IMR-90 (cell line): ENCODE results near the gene ZNF44. TPM values are rescaled to one million over a fixed set of nuclear protein-coding genes. Genes with fewer than 3 reads are reported as not detected.

Source experiments
- ATAC-seq: fragments of 200-7000 bp; cut with Tn5 transposase; 2 replicates; pipeline ENCODE4 v1.9.1; 2020; ENCODE audit warnings: low read depth, mild to moderate bottlenecking, moderate library complexity
- BruUV-seq: library from RNA; stranded (reverse); fragments of 400-500 nt; replicated peaks from 2 replicates; lab custom pipeline; 2021; lab: Mats Ljungman, UMichigan
- CTCF ChIA-PET: fragments of 300-600 bp; formaldehyde crosslinking; extraction: SDS; loops from one replicate; lab custom pipeline; 2021; ENCODE audit warnings: antibody characterized with exemption; lab: Yijun Ruan, JAX
- POLR2A ChIA-PET: fragments of 300-600 bp; sonication (Branson Sonifier 250); formaldehyde crosslinking; loops from one replicate; lab custom pipeline; 2022; ENCODE audit warnings: antibody characterized with exemption; ENCODE audit not compliant: unreplicated experiment; lab: Charles Lee
- DNase-seq: peaks from one replicate; pipeline ENCODE4 v3.0.0; 2013
- H2AFZ ChIP-seq: replicated peaks from 2 replicates; pipeline ENCODE3; 2013; ENCODE audit warnings: low read length, mild to moderate bottlenecking; ENCODE audit not compliant: poor library complexity
- H2AK5ac ChIP-seq: 2 replicates; pipeline ENCODE4 v1.6.1; 2013; ENCODE audit warnings: low read depth, low read length, inconsistent platforms
- H2AK9ac ChIP-seq: replicated peaks from 2 replicates; pipeline ENCODE3; 2013; ENCODE audit warnings: mild to moderate bottlenecking, low read depth, low read length, moderate library complexity; ENCODE audit not compliant: poor library complexity
- H2BK120ac ChIP-seq: 2 replicates; pipeline ENCODE4 v1.6.1; 2013; ENCODE audit warnings: low read depth, low read length, inconsistent platforms
- H2BK15ac ChIP-seq: 3 replicates; pipeline ENCODE4 v1.6.1; 2013; ENCODE audit warnings: low read depth, low read length, inconsistent platforms
- H2BK20ac ChIP-seq: 2 replicates; pipeline ENCODE4 v1.6.1; 2013; ENCODE audit warnings: low read depth, mild to moderate bottlenecking, inconsistent platforms, low read length, moderate library complexity
- H2BK5ac ChIP-seq: 2 replicates; pipeline ENCODE4 v1.6.1; 2013; ENCODE audit warnings: mild to moderate bottlenecking, low read depth, low read length, inconsistent platforms; ENCODE audit not compliant: poor library complexity, severe bottlenecking
- H3K14ac ChIP-seq: replicated peaks from 2 replicates; pipeline ENCODE4 v1.6.1; 2013; ENCODE audit warnings: low read depth, low read length, inconsistent platforms
- H3K18ac ChIP-seq: 2 replicates; pipeline ENCODE4 v1.6.1; 2013; ENCODE audit warnings: low read depth, low read length, control low read depth
- H3K23ac ChIP-seq: 2 replicates; pipeline ENCODE4 v1.6.1; 2013; ENCODE audit warnings: low read depth, low read length, inconsistent platforms
- H3K27ac ChIP-seq: 2 replicates; pipeline ENCODE4 v1.5.1; 2013; ENCODE audit warnings: mild to moderate bottlenecking, control low read depth, low read length; ENCODE audit not compliant: insufficient read depth
- H3K27me3 ChIP-seq: 2 replicates; pipeline ENCODE4 v1.6.1; 2013; ENCODE audit warnings: low read length; ENCODE audit not compliant: control insufficient read depth, insufficient read depth
- H3K36me3 ChIP-seq: 2 replicates; pipeline ENCODE4 v1.6.1; 2013; ENCODE audit warnings: low read length, mixed read lengths; ENCODE audit not compliant: control insufficient read depth, insufficient read depth
- H3K4ac ChIP-seq: 2 replicates; pipeline ENCODE4 v1.6.1; 2013; ENCODE audit warnings: low read depth, low read length, inconsistent platforms
- H3K4me1 ChIP-seq: 2 replicates; pipeline ENCODE4 v1.6.1; 2013; ENCODE audit warnings: low read length, mixed read lengths; ENCODE audit not compliant: control insufficient read depth, insufficient read depth
- H3K4me2 ChIP-seq: 2 replicates; pipeline ENCODE4 v1.6.1; 2013; ENCODE audit warnings: low read depth, mild to moderate bottlenecking, control low read depth, low read length, moderate library complexity
- H3K4me3 ChIP-seq: 2 replicates; pipeline ENCODE4 v1.5.1; 2013; ENCODE audit warnings: low read depth, mild to moderate bottlenecking, control low read depth, low read length, moderate library complexity; ENCODE audit not compliant: insufficient read depth
- H3K56ac ChIP-seq: 2 replicates; pipeline ENCODE4 v1.6.1; 2013; ENCODE audit warnings: low read length, inconsistent platforms; ENCODE audit not compliant: insufficient read depth; ENCODE audit errors: extremely low read depth
- H3K79me1 ChIP-seq, 2 experiments: 2 replicates each; pipeline ENCODE4 v1.6.1; 2013; ENCODE audit warnings: low read length in 2 of 2, inconsistent platforms in 1 of 2, low read depth in 1 of 2
- H3K9ac ChIP-seq: 2 replicates; pipeline ENCODE4 v1.6.1; 2013; ENCODE audit warnings: low read depth, low read length, control low read depth
- H3K9me1 ChIP-seq: 2 replicates; pipeline ENCODE4 v1.6.1; 2013; ENCODE audit warnings: low read length, inconsistent platforms; ENCODE audit not compliant: insufficient read depth
- H3K9me3 ChIP-seq: 2 replicates; pipeline ENCODE4 v1.6.1; 2013; ENCODE audit warnings: low read length; ENCODE audit not compliant: control insufficient read depth, insufficient read depth
- H4K20me1 ChIP-seq: 2 replicates; pipeline ENCODE4 v1.6.1; 2013; ENCODE audit warnings: low read length, inconsistent platforms; ENCODE audit not compliant: insufficient read depth
- H4K5ac ChIP-seq: 2 replicates; pipeline ENCODE4 v1.6.1; 2013; ENCODE audit warnings: mild to moderate bottlenecking, low read depth, low read length, control low read depth
- H4K8ac ChIP-seq, 2 experiments: 2 replicates each; pipeline ENCODE4 v1.6.1; 2013; ENCODE audit warnings: low read depth in 2 of 2, low read length in 2 of 2, control low read depth in 1 of 2, inconsistent platforms in 1 of 2
- H4K91ac ChIP-seq: 2 replicates; pipeline ENCODE4 v1.6.1; 2013; ENCODE audit warnings: low read depth, low read length, inconsistent platforms; ENCODE audit not compliant: insufficient read depth
- CEBPB ChIP-seq: IDR thresholded peaks from 2 replicates; pipeline ENCODE4 v1.6.1; 2012; ENCODE audit warnings: low read depth, low read length, improper control_type of control experiment
- CHD1 ChIP-seq: IDR thresholded peaks from 2 replicates; pipeline ENCODE4 v1.6.1; 2012; ENCODE audit warnings: low read depth, low read length, improper control_type of control experiment
- FOS ChIP-seq: fragments of 150-350 bp; IDR thresholded peaks from 2 replicates; pipeline ENCODE4 v1.6.1; 2016; ENCODE audit warnings: low read depth, low read length
- MAFK ChIP-seq: IDR thresholded peaks from 2 replicates; pipeline ENCODE4 v1.6.1; 2012; ENCODE audit warnings: low read depth, low read length, improper control_type of control experiment
- MAZ ChIP-seq: IDR thresholded peaks from 2 replicates; pipeline ENCODE4 v1.6.1; 2012; ENCODE audit warnings: low read depth, mild to moderate bottlenecking, low read length, improper control_type of control experiment, moderate library complexity, borderline replicate concordance
- MXI1 ChIP-seq: IDR thresholded peaks from 2 replicates; pipeline ENCODE4 v1.6.1; 2012; ENCODE audit warnings: low read depth, mild to moderate bottlenecking, low read length, moderate library complexity, borderline replicate concordance
- NFE2L2 ChIP-seq: fragments of 150-350 bp; IDR thresholded peaks from 2 replicates; pipeline ENCODE4 v1.6.1; 2016; ENCODE audit warnings: low read depth, mild to moderate bottlenecking, low read length
- POLR2A ChIP-seq: IDR thresholded peaks from 2 replicates; pipeline ENCODE4 v1.6.1; 2012; ENCODE audit warnings: mild to moderate bottlenecking, low read depth, low read length
- RAD21 ChIP-seq: IDR thresholded peaks from 2 replicates; pipeline ENCODE4 v1.6.1; 2012; ENCODE audit warnings: low read length, improper control_type of control experiment
- RCOR1 ChIP-seq: IDR thresholded peaks from 2 replicates; pipeline ENCODE4 v1.6.1; 2012; ENCODE audit warnings: mild to moderate bottlenecking, low read length, improper control_type of control experiment; ENCODE audit not compliant: insufficient replicate concordance
- RFX5 ChIP-seq: IDR thresholded peaks from 2 replicates; pipeline ENCODE4 v1.8.0; 2012; ENCODE audit warnings: low read depth, mild to moderate bottlenecking, low read length, moderate library complexity
- WGBS, 2 experiments: methylation state at CpG; one replicate each; pipeline versions ENCODE4 v1.1.5 to v1.1.7; 2013; ENCODE audit warnings: missing lambda C conversion rate in 2 of 2; ENCODE audit not compliant: insufficient read length in 1 of 2; ENCODE audit errors: extremely low coverage in 2 of 2; 5-methylcytosine and 5-hydroxymethylcytosine counted together
- dilution Hi-C: fragments of 300-500 bp; cut with HindIII; formaldehyde crosslinking; loops from one replicate; pipeline ENCODE4 v1.14.3; 2018; ENCODE audit warnings: low sequenced_read_pairs; ENCODE audit not compliant: unreplicated experiment
- in situ Hi-C: fragments of 300-500 bp; cut with MboI; formaldehyde crosslinking; loops from 3 replicates; pipeline ENCODE4 v1.14.3; 2019; ENCODE audit warnings: low sequenced_read_pairs, inconsistent platforms, mixed read lengths
- intact Hi-C: fragments of 100-400 bp; cut with micrococcal nuclease; formaldehyde crosslinking; loops from 2 replicates; pipeline ENCODE4 v1.10.0; 2022
- polyA plus RNA-seq, 3 experiments: library from polyadenylated mRNA; depleted of rRNA; stranded (reverse); fragments of >200 nt; gene quantifications; 2 replicates each; pipeline ENCODE4 v1.2.3, GENCODE V29; 2012; ENCODE audit warnings: low replicate concordance in 1 of 3
- total RNA-seq: library from RNA; depleted of rRNA; stranded (reverse); fragments of >200 nt; gene quantifications from 2 replicates; pipeline ENCODE4 v1.2.3, GENCODE V29; 2012
- TF ChIP-seq, protein P1 (sequence below): conservative IDR thresholded peaks from 2 replicates; pipeline ENCODE4 v1.5.1; 2012; ENCODE audit warnings: mild to moderate bottlenecking, low read depth, low read length, improper control_type of control experiment
- TF ChIP-seq, protein P2 (sequence below): fragments of 150-350 bp; IDR thresholded peaks from 2 replicates; pipeline ENCODE4 v1.6.1; 2016; ENCODE audit warnings: low read depth, mild to moderate bottlenecking, low read length, moderate library complexity, borderline replicate concordance
- TF ChIP-seq, protein P3 (sequence below): fragments of 150-350 bp; IDR thresholded peaks from 2 replicates; pipeline ENCODE4 v1.6.1; 2017; ENCODE audit warnings: mild to moderate bottlenecking, antibody characterized with exemption, low read length, low read depth

ZNF44 gene
- total and polyA plus RNA-seq, 2 of the 4 experiments (the other 2 are of a cell fraction): 3.5 to 6.6 TPM

DNA sequence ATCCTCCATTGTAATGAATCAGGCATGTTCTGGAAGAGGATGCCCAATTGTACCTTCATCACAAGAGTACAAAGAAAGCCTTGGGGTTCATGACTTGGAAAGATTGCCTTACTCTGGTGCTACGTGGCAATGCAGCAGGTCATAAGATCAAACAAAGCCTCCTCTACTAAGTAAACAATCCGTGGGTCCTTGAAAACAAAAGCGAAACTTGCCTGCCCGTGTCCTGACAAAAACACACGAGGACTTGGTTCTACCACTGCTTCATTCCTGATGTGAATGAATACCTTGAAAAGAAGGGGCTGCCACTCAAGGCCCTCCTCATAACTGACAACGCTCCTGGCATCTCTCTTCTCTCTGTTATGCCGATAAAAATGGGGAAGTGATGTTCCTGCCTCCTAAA is 19.9 kb upstream of the ZNF44 start:
- intact Hi-C loops: no loop called here
- Histone ChIP-seq H3K9me1 (no peaks in the 10 kb centered on the region), H3K14ac (peak overlapping the region; percentile 30; the same call in 1 of the 2 replicates), H3K18ac (no peak overlapping the region), H3K36me3 (peaks cover 10% of the 10 kb centered on the region), H3K4ac (no peak overlapping the region), H3K79me1 (no peaks in the 10 kb centered on the region), H2BK20ac (no peak overlapping the region), H2BK120ac (no peak overlapping the region), H2AFZ (no peak overlapping the region), H4K8ac (no peak overlapping the region), H3K27me3 (no peaks in the 10 kb centered on the region), H2BK15ac (no peak overlapping the region), H3K4me3 (peak overlapping the region; percentile 25; the same call in 1 of the 2 replicates), H3K4me2 (peak overlapping the region; percentile 86), H4K5ac (no peak overlapping the region), H2BK5ac (no peak overlapping the region), H4K20me1 (no peaks in the 10 kb centered on the region), H3K9ac (no peak overlapping the region), H3K9me3 (peaks cover 21% of the 10 kb centered on the region), H3K4me1 (no peaks in the 10 kb centered on the region), H2AK5ac (no peak overlapping the region), H2AK9ac (peak overlapping the region; percentile 40), H3K27ac (no peak overlapping the region), H3K56ac (no peak overlapping the region), H4K91ac (no peak overlapping the region), H3K23ac (no peak overlapping the region)
- TF ChIP-seq, protein P1, sequence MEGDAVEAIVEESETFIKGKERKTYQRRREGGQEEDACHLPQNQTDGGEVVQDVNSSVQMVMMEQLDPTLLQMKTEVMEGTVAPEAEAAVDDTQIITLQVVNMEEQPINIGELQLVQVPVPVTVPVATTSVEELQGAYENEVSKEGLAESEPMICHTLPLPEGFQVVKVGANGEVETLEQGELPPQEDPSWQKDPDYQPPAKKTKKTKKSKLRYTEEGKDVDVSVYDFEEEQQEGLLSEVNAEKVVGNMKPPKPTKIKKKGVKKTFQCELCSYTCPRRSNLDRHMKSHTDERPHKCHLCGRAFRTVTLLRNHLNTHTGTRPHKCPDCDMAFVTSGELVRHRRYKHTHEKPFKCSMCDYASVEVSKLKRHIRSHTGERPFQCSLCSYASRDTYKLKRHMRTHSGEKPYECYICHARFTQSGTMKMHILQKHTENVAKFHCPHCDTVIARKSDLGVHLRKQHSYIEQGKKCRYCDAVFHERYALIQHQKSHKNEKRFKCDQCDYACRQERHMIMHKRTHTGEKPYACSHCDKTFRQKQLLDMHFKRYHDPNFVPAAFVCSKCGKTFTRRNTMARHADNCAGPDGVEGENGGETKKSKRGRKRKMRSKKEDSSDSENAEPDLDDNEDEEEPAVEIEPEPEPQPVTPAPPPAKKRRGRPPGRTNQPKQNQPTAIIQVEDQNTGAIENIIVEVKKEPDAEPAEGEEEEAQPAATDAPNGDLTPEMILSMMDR: no peak
- no peak for TF ChIP-seq NFE2L2
- no peak for TF ChIP-seq MAZ
- no peak for TF ChIP-seq RAD21
- TF ChIP-seq RCOR1: no peak
- TF ChIP-seq RFX5: no peak
- no peak for TF ChIP-seq CEBPB
- no peak for TF ChIP-seq MAFK
- no peak for TF ChIP-seq MXI1
- no peak for TF ChIP-seq FOS
- no peak for TF ChIP-seq POLR2A
- no peak for TF ChIP-seq CHD1
- TF ChIP-seq, protein P2, sequence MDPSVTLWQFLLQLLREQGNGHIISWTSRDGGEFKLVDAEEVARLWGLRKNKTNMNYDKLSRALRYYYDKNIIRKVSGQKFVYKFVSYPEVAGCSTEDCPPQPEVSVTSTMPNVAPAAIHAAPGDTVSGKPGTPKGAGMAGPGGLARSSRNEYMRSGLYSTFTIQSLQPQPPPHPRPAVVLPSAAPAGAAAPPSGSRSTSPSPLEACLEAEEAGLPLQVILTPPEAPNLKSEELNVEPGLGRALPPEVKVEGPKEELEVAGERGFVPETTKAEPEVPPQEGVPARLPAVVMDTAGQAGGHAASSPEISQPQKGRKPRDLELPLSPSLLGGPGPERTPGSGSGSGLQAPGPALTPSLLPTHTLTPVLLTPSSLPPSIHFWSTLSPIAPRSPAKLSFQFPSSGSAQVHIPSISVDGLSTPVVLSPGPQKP: no peak
- TF ChIP-seq, protein P3, sequence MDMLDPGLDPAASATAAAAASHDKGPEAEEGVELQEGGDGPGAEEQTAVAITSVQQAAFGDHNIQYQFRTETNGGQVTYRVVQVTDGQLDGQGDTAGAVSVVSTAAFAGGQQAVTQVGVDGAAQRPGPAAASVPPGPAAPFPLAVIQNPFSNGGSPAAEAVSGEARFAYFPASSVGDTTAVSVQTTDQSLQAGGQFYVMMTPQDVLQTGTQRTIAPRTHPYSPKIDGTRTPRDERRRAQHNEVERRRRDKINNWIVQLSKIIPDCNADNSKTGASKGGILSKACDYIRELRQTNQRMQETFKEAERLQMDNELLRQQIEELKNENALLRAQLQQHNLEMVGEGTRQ: no peak
- POLR2A ChIA-PET: interaction anchor here (0.6 kb wide), 2 partner anchors 16 to 336 kb away, joined by 7 to 8 read pairs; no protein-coding TSS in a partner anchor
- DNase-seq (no peak), ATAC-seq (no peak)
- WGBS, 2 experiments: no CpG with 5 or more reads among the region's 7 CpGs
- in situ Hi-C loops: loop anchor here (10.0 kb wide), 1 partner anchor 80 kb away; no protein-coding TSS in a partner anchor
- CTCF ChIA-PET: no interaction called here
- dilution Hi-C loops: no loop called here
- no TSS peak for BruUV-seq
